ENCODE results near the gene CALCOCO1. TPM values are rescaled to one million over a fixed set of nuclear protein-coding genes. Genes with fewer than 3 reads are reported as not detected.
"Not testable (repeated sequence)": the region's sequence is repeated elsewhere in the genome, so short reads cannot be mapped to it uniquely, and the experiment has no call there.

Gene CALCOCO1
- total RNA-seq, 1 experiment from 2014 or later = 20.4 TPM

DNA sequence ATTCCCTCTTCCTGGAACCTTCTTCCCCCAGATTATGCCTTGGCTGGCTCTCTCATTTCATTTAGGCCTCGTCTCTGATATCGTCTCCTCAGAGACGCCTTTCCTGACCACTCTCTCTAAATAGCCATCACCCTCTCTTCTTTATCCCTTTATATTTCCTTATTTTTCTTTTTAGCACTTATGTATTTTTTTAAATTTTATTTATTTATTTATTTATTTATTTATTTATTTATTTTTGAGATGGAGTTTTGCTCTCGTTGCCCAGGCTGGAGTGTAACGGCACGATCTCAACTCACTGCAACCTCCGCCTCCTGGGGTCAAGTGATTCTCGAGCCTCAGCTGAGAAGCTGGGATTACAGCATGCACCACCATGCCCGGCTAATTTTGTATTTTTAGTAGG, 43.3 kb downstream of the CALCOCO1 start:
- CTCF ChIA-PET = no interaction called here
- POLR2A ChIA-PET (ENCODE audit: unreplicated experiment) = no interaction called here

DNA sequence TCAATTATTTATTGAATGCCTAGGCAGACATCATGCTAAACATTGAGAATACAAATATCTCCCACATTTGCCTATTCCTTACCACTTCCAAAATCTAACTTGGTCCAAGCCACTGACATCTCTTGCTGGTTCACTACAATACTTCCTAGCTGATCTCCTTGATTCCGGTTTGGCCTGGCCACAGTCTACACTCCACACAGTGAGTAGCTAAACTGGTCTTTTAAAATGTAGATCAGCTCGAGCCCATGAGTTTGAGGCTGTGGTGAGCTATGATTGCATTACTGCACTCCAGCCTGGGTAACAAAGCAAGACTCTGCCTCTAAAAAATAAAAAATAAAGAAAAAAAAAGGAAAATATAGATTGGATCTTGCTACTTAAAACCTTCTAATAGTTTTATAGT, 43.8 kb downstream of the CALCOCO1 start:
- Histone ChIP-seq H3K79me2 (ENCODE audit: low read length) (no peaks in the 10 kb centered on the region), H2AFZ (ENCODE audit: low read length) (no peak overlapping the region), H3K4me2 (ENCODE audit: low read length) (no peak overlapping the region), H3K9me3 (ENCODE audit: low read length) (no peaks in the 10 kb centered on the region), H3K4me1 (ENCODE audit: insufficient read depth, low read length) (no peaks in the 10 kb centered on the region), H3K36me3 (ENCODE audit: low read depth, low read length) (no peaks in the 10 kb centered on the region), H3K27ac (ENCODE audit: low read length) (no peak overlapping the region), H3K9ac (ENCODE audit: low read length) (no peak overlapping the region), H3K9me2 (replicated peaks; ENCODE audit: low read length) (no peaks in the 10 kb centered on the region), H3K27me3 (ENCODE audit: low read length) (no peaks in the 10 kb centered on the region), H3K4me3 (ENCODE audit: low read length) (no peak overlapping the region), H3F3A (ENCODE audit: low read length, unreplicated experiment) (no peaks in the 10 kb centered on the region), H4K20me1 (ENCODE audit: low read length) (no peaks in the 10 kb centered on the region)
- no peak for DNase-seq
- CTCF ChIA-PET = no interaction called here
- POLR2A ChIA-PET (ENCODE audit: unreplicated experiment) = no interaction called here
- TF ChIP-seq EZH2 (IDR thresholded peaks at IDR 0.05; ENCODE audit: low read length, unreplicated experiment) (no peak), CTCF (conservative IDR thresholded peaks at IDR 0.05; ENCODE audit: low read depth, low read length) (no peak), EZH2phosphoT487 (IDR thresholded peaks at IDR 0.05; ENCODE audit: borderline replicate concordance, low read length) (no peak)
- intact Hi-C loops (cut with micrococcal nuclease) = no loop called here
- BruUV-seq (replicated peaks) = no TSS peak
- ATAC-seq = no peak

More for the DNA sequence above, 43.3 kb downstream of the CALCOCO1 start:
- Histone ChIP-seq H3K27ac (ENCODE audit: low read length) (no peak overlapping the region), H3K9me2 (replicated peaks; ENCODE audit: low read length) (no peaks in the 10 kb centered on the region), H3F3A (ENCODE audit: low read length, unreplicated experiment) (no peaks in the 10 kb centered on the region), H3K9me3 (ENCODE audit: low read length) (no peaks in the 10 kb centered on the region), H3K9ac (ENCODE audit: low read length) (no peak overlapping the region), H2AFZ (ENCODE audit: low read length) (no peak overlapping the region), H3K79me2 (ENCODE audit: low read length) (no peaks in the 10 kb centered on the region), H4K20me1 (ENCODE audit: low read length) (no peaks in the 10 kb centered on the region), H3K4me1 (ENCODE audit: insufficient read depth, low read length) (no peaks in the 10 kb centered on the region), H3K4me2 (ENCODE audit: low read length) (no peak overlapping the region), H3K36me3 (ENCODE audit: low read depth, low read length) (no peaks in the 10 kb centered on the region), H3K4me3 (ENCODE audit: low read length) (no peak overlapping the region), H3K27me3 (ENCODE audit: low read length) (no peaks in the 10 kb centered on the region)
- no peak for ATAC-seq
- TF ChIP-seq EZH2 (IDR thresholded peaks at IDR 0.05; ENCODE audit: low read length, unreplicated experiment) (no peak), EZH2phosphoT487 (IDR thresholded peaks at IDR 0.05; ENCODE audit: borderline replicate concordance, low read length) (no peak), CTCF (conservative IDR thresholded peaks at IDR 0.05; ENCODE audit: low read depth, low read length) (no peak)
- intact Hi-C loops (cut with micrococcal nuclease) = no loop called here
- no peak for DNase-seq
- BruUV-seq (replicated peaks) = no TSS peak

DNA sequence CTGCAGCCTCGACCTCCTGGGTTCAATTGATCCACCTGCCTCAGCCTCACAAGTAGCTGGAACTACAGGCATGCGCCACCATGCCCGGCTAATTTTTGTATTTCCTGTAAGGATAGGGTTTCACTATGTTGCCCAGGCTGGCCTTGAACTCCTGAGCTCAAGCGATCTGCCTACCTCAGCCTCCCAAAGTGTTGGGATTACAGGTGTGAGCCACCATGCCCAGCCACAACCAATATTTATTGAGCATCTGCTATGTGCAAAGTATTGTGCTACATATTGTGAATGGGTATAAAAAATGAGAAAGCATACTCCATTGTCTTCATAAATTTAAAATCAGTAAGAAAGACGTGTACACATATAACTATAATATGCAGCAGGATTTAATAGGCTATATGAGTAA, 47.2 kb downstream of the CALCOCO1 start:
- H3K9me2 ChIP-seq (replicated peaks; ENCODE audit: low read length); H3K27me3 ChIP-seq (ENCODE audit: low read length); H3F3A ChIP-seq (ENCODE audit: low read length, unreplicated experiment); ATAC-seq; H4K20me1 ChIP-seq (ENCODE audit: low read length); H3K36me3 ChIP-seq (ENCODE audit: low read depth, low read length); DNase-seq; H3K9ac ChIP-seq (ENCODE audit: low read length); intact Hi-C loops (cut with micrococcal nuclease); BruUV-seq (replicated peaks); H3K9me3 ChIP-seq (ENCODE audit: low read length); H3K4me2 ChIP-seq (ENCODE audit: low read length); H3K4me3 ChIP-seq (ENCODE audit: low read length); H3K27ac ChIP-seq (ENCODE audit: low read length); POLR2A ChIA-PET (ENCODE audit: unreplicated experiment); H3K79me2 ChIP-seq (ENCODE audit: low read length); H2AFZ ChIP-seq (ENCODE audit: low read length): not testable (repeated sequence)
- peaks cover 12% of the 10 kb centered on the region for H3K4me1 ChIP-seq (ENCODE audit: insufficient read depth, low read length)
- CTCF ChIA-PET = interaction anchor here (1.5 kb wide), 1 partner anchor 137 kb away, joined by 5 read pairs; no protein-coding TSS in a partner anchor
